Activated CD4-positive, CD25-positive, alpha-beta regulatory T cell treated with anti-CD3 and anti-CD28 coated beads, Interleukin-2, amount 50 U/mL, for 16 hours (primary cell): ENCODE results near the gene SLX4IP.
"Not testable (repeated sequence)": the region's sequence is repeated elsewhere in the genome, so short reads cannot be mapped to it uniquely, and the experiment has no call there.

Experiments
- DNase-seq: peaks from one replicate; pipeline ENCODE4 v3.0.0-alpha.2; 2020; ENCODE audit warnings: low read depth, low spot score

SLX4IP gene

GRCh38 chr20:10603378-10603777 lies 168.3 kb downstream of the SLX4IP start:
- no peak for DNase-seq

GRCh38 chr20:10603971-10604864 lies 169.1 kb downstream of the SLX4IP start:
- DNase-seq, result no peak

GRCh38 chr20:10604865-10605440 lies 169.8 kb downstream of the SLX4IP start:
- no peak for DNase-seq

GRCh38 chr20:10605547-10606195 lies 170.6 kb downstream of the SLX4IP start:
- DNase-seq, result no peak

GRCh38 chr20:10609276-10609675 lies 174.2 kb downstream of the SLX4IP start:
- DNase-seq, result no peak

- no peak for DNase-seq
Measured at GRCh38 chr20:10609770-10610169, 174.7 kb downstream of the SLX4IP start.

- DNase-seq, result no peak
Measured at GRCh38 chr20:10610251-10610650, 175.1 kb downstream of the SLX4IP start.

- DNase-seq, result no peak
Measured at GRCh38 chr20:10611357-10611756, 176.3 kb downstream of the SLX4IP start.

GRCh38 chr20:10613426-10613825 lies 178.3 kb downstream of the SLX4IP start:
- DNase-seq, result not testable (repeated sequence)

GRCh38 chr20:10613911-10614310 lies 178.8 kb downstream of the SLX4IP start:
- no peak for DNase-seq

GRCh38 chr20:10616212-10616611 lies 181.1 kb downstream of the SLX4IP start:
- DNase-seq, result no peak

GRCh38 chr20:10617549-10618133 lies 182.5 kb downstream of the SLX4IP start:
- DNase-seq, result not testable (repeated sequence)

GRCh38 chr20:10618611-10619245 lies 183.6 kb downstream of the SLX4IP start:
- no peak for DNase-seq

GRCh38 chr20:10619427-10619826 lies 184.3 kb downstream of the SLX4IP start:
- no peak for DNase-seq

- DNase-seq, result no peak
Measured at GRCh38 chr20:10621149-10621548, 186.0 kb downstream of the SLX4IP start.

GRCh38 chr20:10622657-10623418 lies 187.7 kb downstream of the SLX4IP start:
- no peak for DNase-seq

GRCh38 chr20:10625641-10626040 lies 190.5 kb downstream of the SLX4IP start:
- no peak for DNase-seq

- no peak for DNase-seq
Measured at GRCh38 chr20:10626896-10627295, 191.8 kb downstream of the SLX4IP start.

- no peak for DNase-seq
Measured at GRCh38 chr20:10629946-10630650, 195.0 kb downstream of the SLX4IP start.

- DNase-seq, result no peak
Measured at GRCh38 chr20:10631126-10631525, 196.0 kb downstream of the SLX4IP start.
